OCI-LY1 (cell line): ENCODE results near the gene PHF8.

Source experiments
- H2AFZ ChIP-seq: fragments of 200-600 bp; sonication (generic), shearing (Covaris generic); 2 replicates; pipeline ENCODE4 v1.6.0; 2014; ENCODE audit warnings: antibody characterized with exemption, mild to moderate bottlenecking, low read length
- H3F3A ChIP-seq: fragments of 200-600 bp; sonication (generic), shearing (Covaris generic); 2 replicates; pipeline ENCODE4 v1.6.0; 2014; ENCODE audit warnings: mild to moderate bottlenecking, antibody characterized with exemption, low read length, moderate library complexity; ENCODE audit not compliant: insufficient read depth
- H3K27ac ChIP-seq: fragments of 200-600 bp; sonication (generic); 2 replicates; pipeline ENCODE4 v1.5.1; 2014; ENCODE audit warnings: low read length, mixed run types, mild to moderate bottlenecking, low read depth; ENCODE audit not compliant: poor library complexity, severe bottlenecking
- H3K27me3 ChIP-seq: fragments of 200-600 bp; sonication (generic); 2 replicates; pipeline ENCODE4 v1.6.0; 2014; ENCODE audit warnings: antibody characterized with exemption, mild to moderate bottlenecking, low read length, moderate library complexity; ENCODE audit not compliant: insufficient read depth
- H3K36me3 ChIP-seq: fragments of 200-600 bp; sonication (generic); 2 replicates; pipeline ENCODE4 v1.6.1; 2014; ENCODE audit warnings: mild to moderate bottlenecking, antibody characterized with exemption, low read length, moderate library complexity, mixed read lengths; ENCODE audit not compliant: insufficient read depth
- H3K4me1 ChIP-seq: fragments of 200-600 bp; sonication (generic); 2 replicates; pipeline ENCODE4 v1.5.1; 2014; ENCODE audit warnings: mild to moderate bottlenecking, low read length, moderate library complexity; ENCODE audit not compliant: insufficient read depth, severe bottlenecking
- H3K4me2 ChIP-seq: fragments of 200-600 bp; sonication (generic), shearing (Covaris generic); 2 replicates; pipeline ENCODE4 v1.6.1; 2014; ENCODE audit warnings: low read length
- H3K4me3 ChIP-seq: fragments of 200-600 bp; sonication (generic); 2 replicates; pipeline ENCODE4 v1.5.1; 2014; ENCODE audit warnings: low read length, low read depth, mild to moderate bottlenecking, mixed read lengths; ENCODE audit not compliant: poor library complexity, severe bottlenecking
- H3K79me2 ChIP-seq: fragments of 200-600 bp; shearing (Covaris generic); 2 replicates; pipeline ENCODE4 v1.6.1; 2016; ENCODE audit warnings: mixed run types, low read length, mixed read lengths; ENCODE audit not compliant: insufficient read depth
- H3K9ac ChIP-seq: fragments of 200-600 bp; sonication (generic), shearing (Covaris generic); 2 replicates; pipeline ENCODE4 v1.6.1; 2014; ENCODE audit warnings: mild to moderate bottlenecking, low read length, mixed read lengths
- H3K9me2 ChIP-seq: fragments of 200-600 bp; sonication (generic), shearing (Covaris generic); 2 replicates; pipeline ENCODE4 v1.6.1; 2014; ENCODE audit warnings: low read depth, mild to moderate bottlenecking, low read length, mixed read lengths
- H3K9me3 ChIP-seq: fragments of 200-600 bp; shearing (Covaris generic); 2 replicates; pipeline ENCODE4 v1.6.1; 2014; ENCODE audit warnings: low read length, mixed read lengths
- H4K20me1 ChIP-seq: fragments of 200-600 bp; sonication (generic), shearing (Covaris generic); 2 replicates; pipeline ENCODE4 v1.6.0; 2016; ENCODE audit warnings: mild to moderate bottlenecking, low read length; ENCODE audit not compliant: insufficient read depth
- EZH2 ChIP-seq: fragments of 200-600 bp; sonication (generic), shearing (Covaris generic); IDR thresholded peaks from 2 replicates; pipeline ENCODE4 v1.8.0; 2017; ENCODE audit warnings: borderline replicate concordance, mixed run types, mild to moderate bottlenecking, antibody characterized with exemption, low read length, moderate library complexity, mixed read lengths
- TF ChIP-seq, protein P1 (sequence below): fragments of 200-600 bp; sonication (generic), shearing (Covaris generic); IDR thresholded peaks from 2 replicates; pipeline ENCODE4 v1.5.1; 2017; ENCODE audit warnings: mild to moderate bottlenecking, antibody characterized with exemption, low read length, moderate library complexity, mixed read lengths

The PHF8 gene

DNA sequence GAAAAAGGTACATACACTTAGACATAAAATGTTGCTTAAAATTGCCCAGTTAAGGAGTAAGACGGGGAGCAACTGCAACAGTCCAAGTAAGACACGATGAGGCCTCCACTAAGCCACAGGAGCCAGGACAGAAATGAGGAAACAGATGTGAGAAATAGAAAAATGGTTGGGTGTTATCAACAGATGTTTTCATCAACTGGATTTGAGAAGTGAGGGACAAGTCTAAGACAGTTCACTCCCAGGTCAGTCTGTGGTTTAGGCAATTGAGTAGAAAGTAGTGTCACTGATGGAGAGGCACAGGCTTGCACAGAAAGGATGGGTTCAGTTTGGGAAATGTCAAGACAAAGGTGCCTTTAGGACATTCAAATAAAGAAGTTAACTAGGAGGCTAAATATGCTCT is 23.5 kb upstream of the PHF8 start:
- H4K20me1 ChIP-seq: no peaks in the 10 kb centered on the region
- H3K9me3 ChIP-seq: no peaks in the 10 kb centered on the region
- TF ChIP-seq, protein P1, sequence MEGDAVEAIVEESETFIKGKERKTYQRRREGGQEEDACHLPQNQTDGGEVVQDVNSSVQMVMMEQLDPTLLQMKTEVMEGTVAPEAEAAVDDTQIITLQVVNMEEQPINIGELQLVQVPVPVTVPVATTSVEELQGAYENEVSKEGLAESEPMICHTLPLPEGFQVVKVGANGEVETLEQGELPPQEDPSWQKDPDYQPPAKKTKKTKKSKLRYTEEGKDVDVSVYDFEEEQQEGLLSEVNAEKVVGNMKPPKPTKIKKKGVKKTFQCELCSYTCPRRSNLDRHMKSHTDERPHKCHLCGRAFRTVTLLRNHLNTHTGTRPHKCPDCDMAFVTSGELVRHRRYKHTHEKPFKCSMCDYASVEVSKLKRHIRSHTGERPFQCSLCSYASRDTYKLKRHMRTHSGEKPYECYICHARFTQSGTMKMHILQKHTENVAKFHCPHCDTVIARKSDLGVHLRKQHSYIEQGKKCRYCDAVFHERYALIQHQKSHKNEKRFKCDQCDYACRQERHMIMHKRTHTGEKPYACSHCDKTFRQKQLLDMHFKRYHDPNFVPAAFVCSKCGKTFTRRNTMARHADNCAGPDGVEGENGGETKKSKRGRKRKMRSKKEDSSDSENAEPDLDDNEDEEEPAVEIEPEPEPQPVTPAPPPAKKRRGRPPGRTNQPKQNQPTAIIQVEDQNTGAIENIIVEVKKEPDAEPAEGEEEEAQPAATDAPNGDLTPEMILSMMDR: no peak
- TF ChIP-seq EZH2: no peak
- H3K9ac ChIP-seq: no peak overlapping the region
- H3K9me2 ChIP-seq: no peaks in the 10 kb centered on the region
- no peaks in the 10 kb centered on the region for H3F3A ChIP-seq
- H2AFZ ChIP-seq: no peak overlapping the region
- H3K27ac ChIP-seq: no peak overlapping the region
- no peak overlapping the region for H3K4me3 ChIP-seq
- no peaks in the 10 kb centered on the region for H3K4me1 ChIP-seq
- H3K4me2 ChIP-seq: no peak overlapping the region
- H3K36me3 ChIP-seq: no peaks in the 10 kb centered on the region
- no peaks in the 10 kb centered on the region for H3K27me3 ChIP-seq
- H3K79me2 ChIP-seq: no peaks in the 10 kb centered on the region

DNA sequence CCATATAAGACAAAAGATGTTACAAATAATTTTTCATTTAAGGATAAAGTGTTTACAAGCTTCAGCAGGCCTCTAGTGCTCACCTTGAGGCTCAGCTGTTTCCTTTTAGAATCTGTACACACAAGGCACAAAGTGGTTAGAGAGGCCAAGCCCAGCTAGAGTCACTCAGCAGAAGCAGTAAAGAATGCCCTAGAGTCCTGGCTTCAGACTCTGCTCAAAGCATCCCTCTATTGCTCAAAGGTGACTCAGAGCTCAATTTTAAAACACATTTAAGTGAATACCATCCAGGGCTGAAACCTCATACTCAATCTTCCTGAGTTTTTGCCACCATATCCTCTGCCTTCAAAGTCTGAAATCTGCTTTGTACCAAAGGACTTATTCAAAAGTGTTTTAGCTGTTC is 22.6 kb upstream of the PHF8 start:
- Histone ChIP-seq H3K4me1 (no peaks in the 10 kb centered on the region), H2AFZ (no peak overlapping the region), H3K9me2 (no peaks in the 10 kb centered on the region), H3K36me3 (no peaks in the 10 kb centered on the region), H3K27ac (no peak overlapping the region), H3F3A (no peaks in the 10 kb centered on the region), H3K4me3 (no peak overlapping the region), H3K79me2 (no peaks in the 10 kb centered on the region), H3K27me3 (no peaks in the 10 kb centered on the region), H4K20me1 (no peaks in the 10 kb centered on the region), H3K9me3 (no peaks in the 10 kb centered on the region), H3K4me2 (no peak overlapping the region), H3K9ac (no peak overlapping the region)
- TF ChIP-seq EZH2: no peak
- TF ChIP-seq, protein P1: no peak

DNA sequence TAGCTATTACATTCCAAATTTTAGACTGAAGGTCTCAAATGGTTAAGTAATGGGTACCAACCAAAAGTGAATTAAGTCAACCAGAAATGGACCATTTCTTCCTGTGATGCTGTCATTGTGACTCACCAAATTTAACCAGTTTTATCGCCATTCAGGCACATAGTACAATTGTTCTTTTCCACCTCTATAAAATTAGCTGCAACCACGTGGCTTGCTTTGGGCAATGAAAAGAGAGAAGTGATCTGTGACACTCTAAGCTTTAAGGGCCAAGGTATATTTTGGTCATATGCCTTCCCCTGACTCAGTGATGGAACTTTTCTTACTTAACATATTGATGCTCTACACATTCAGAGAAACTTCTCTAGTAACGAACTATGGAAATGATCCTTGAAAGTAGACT is 20.3 kb upstream of the PHF8 start:
- Histone ChIP-seq H3K9ac (no peak overlapping the region), H3K4me1 (no peaks in the 10 kb centered on the region), H3K79me2 (no peaks in the 10 kb centered on the region), H4K20me1 (no peaks in the 10 kb centered on the region), H2AFZ (no peak overlapping the region), H3K9me2 (no peaks in the 10 kb centered on the region), H3K9me3 (no peaks in the 10 kb centered on the region), H3K36me3 (no peaks in the 10 kb centered on the region), H3F3A (no peaks in the 10 kb centered on the region), H3K4me2 (no peak overlapping the region), H3K27me3 (no peaks in the 10 kb centered on the region), H3K4me3 (no peak overlapping the region), H3K27ac (no peak overlapping the region)
- no peak for TF ChIP-seq EZH2
- TF ChIP-seq, protein P1: no peak
